Mesendoderm (in vitro differentiated cells): ENCODE measurements around the gene RELB. TPM values are rescaled to one million over a fixed set of nuclear protein-coding genes. Genes with fewer than 3 reads are reported as not detected.

Source experiments
- DNase-seq: peaks from one replicate; pipeline ENCODE4 v3.0.0; 2013
- H2AK5ac ChIP-seq: 2 replicates; pipeline ENCODE4 v1.6.1; 2013; ENCODE audit warnings: low read length, inconsistent platforms
- H2BK120ac ChIP-seq: 2 replicates; pipeline ENCODE4 v1.6.1; 2013; ENCODE audit warnings: low read depth, mild to moderate bottlenecking, low read length, moderate library complexity, mixed read lengths
- H2BK15ac ChIP-seq: replicated peaks from 2 replicates; pipeline ENCODE4 v1.6.1; 2013; ENCODE audit warnings: low read depth, mild to moderate bottlenecking, moderate library complexity
- H2BK5ac ChIP-seq: 2 replicates; pipeline ENCODE4 v1.6.1; 2013; ENCODE audit warnings: low read length, inconsistent platforms
- H3K18ac ChIP-seq: 2 replicates; pipeline ENCODE4 v1.6.1; 2013; ENCODE audit warnings: mild to moderate bottlenecking, low read length, mixed read lengths
- H3K23ac ChIP-seq: one replicate; pipeline ENCODE4 v1.6.1; 2013; ENCODE audit warnings: low read length
- H3K27ac ChIP-seq: 2 replicates; pipeline ENCODE4 v1.5.1; 2013; ENCODE audit warnings: low read depth, mild to moderate bottlenecking, inconsistent platforms, low read length, moderate library complexity
- H3K27me3 ChIP-seq: 2 replicates; pipeline ENCODE4 v1.6.1; 2013; ENCODE audit warnings: low read length, control low read depth, mild to moderate bottlenecking, inconsistent platforms; ENCODE audit not compliant: insufficient read depth, poor library complexity
- H3K36me3 ChIP-seq: 2 replicates; pipeline ENCODE4 v1.6.1; 2013; ENCODE audit warnings: low read length, inconsistent platforms; ENCODE audit not compliant: control insufficient read depth, insufficient read depth
- H3K4ac ChIP-seq: one replicate; pipeline ENCODE4 v1.6.1; 2013; ENCODE audit warnings: low read depth, mild to moderate bottlenecking, low read length, moderate library complexity
- H3K4me1 ChIP-seq: 2 replicates; pipeline ENCODE4 v1.6.1; 2013; ENCODE audit warnings: low read depth, low read length, inconsistent platforms; ENCODE audit not compliant: control insufficient read depth
- H3K4me2 ChIP-seq: 2 replicates; pipeline ENCODE4 v1.6.1; 2013; ENCODE audit warnings: low read length
- H3K4me3 ChIP-seq: 2 replicates; pipeline ENCODE4 v1.5.1; 2013; ENCODE audit warnings: mild to moderate bottlenecking, low read length
- H3K56ac ChIP-seq: one replicate; pipeline ENCODE4 v1.6.1; 2013; ENCODE audit warnings: low read length
- H3K79me1 ChIP-seq: 2 replicates; pipeline ENCODE4 v1.6.1; 2013; ENCODE audit warnings: low read length, inconsistent platforms
- H3K79me2 ChIP-seq: 2 replicates; pipeline ENCODE4 v1.6.1; 2013; ENCODE audit warnings: mild to moderate bottlenecking, low read length; ENCODE audit not compliant: control insufficient read depth, insufficient read depth
- H3K9ac ChIP-seq: 2 replicates; pipeline ENCODE4 v1.6.1; 2013; ENCODE audit warnings: low read length, inconsistent platforms
- H4K5ac ChIP-seq: one replicate; pipeline ENCODE4 v1.6.1; 2013; ENCODE audit warnings: low read length
- H4K8ac ChIP-seq: one replicate; pipeline ENCODE4 v1.6.1; 2013; ENCODE audit warnings: low read depth, mild to moderate bottlenecking, control low read depth, low read length, moderate library complexity
- WGBS: extraction: QIAGEN DNeasy Blood & Tissue Kit; methylation state at CpG from one replicate; pipeline ENCODE4 v1.1.7; 2013; ENCODE audit warnings: low lambda C conversion rate, missing lambda C conversion rate; ENCODE audit not compliant: insufficient coverage; ENCODE audit errors: extremely low coverage; 5-methylcytosine and 5-hydroxymethylcytosine counted together
- small RNA-seq: library from polyadenylated mRNA; stranded (forward); fragments of <200 nt; extraction: miRNeasy Mini kit (QIAGEN cat#:217004); gene quantifications from one replicate; pipeline ENCODE3, GENCODE V24; 2013; ENCODE audit not compliant: insufficient read depth

Gene RELB

GRCh38 chr19:45086480-45086879 lies 85.2 kb downstream of the RELB start:
- Histone ChIP-seq H3K27me3 (no peaks in the 10 kb centered on the region), H2BK15ac (no peak overlapping the region), H3K4me3 (no peak overlapping the region), H3K4me2 (no peak overlapping the region), H3K4me1 (peaks cover 2% of the 10 kb centered on the region), H2AK5ac (no peak overlapping the region), H3K79me2 (peaks cover 19% of the 10 kb centered on the region), H3K56ac (no peak overlapping the region), H3K27ac (no peak overlapping the region), H3K4ac (no peak overlapping the region), H3K23ac (no peak overlapping the region), H3K79me1 (peaks cover 15% of the 10 kb centered on the region), H3K36me3 (peaks cover 4% of the 10 kb centered on the region), H3K18ac (no peak overlapping the region), H2BK120ac (no peak overlapping the region), H3K9ac (no peak overlapping the region), H4K8ac (no peak overlapping the region), H2BK5ac (no peak overlapping the region), H4K5ac (no peak overlapping the region)
- WGBS, result no CpG with 5 or more reads among the region's 4 CpGs
- peak; percentile 48 for DNase-seq

GRCh38 chr19:45087531-45087930 lies 86.3 kb downstream of the RELB start:
- H4K5ac ChIP-seq, result no peak overlapping the region
- peaks cover 2% of the 10 kb centered on the region for H3K4me1 ChIP-seq
- no peak for DNase-seq
- no peak overlapping the region for H2BK120ac ChIP-seq
- H3K79me1 ChIP-seq, result peaks cover 8% of the 10 kb centered on the region
- H2BK15ac ChIP-seq, result no peak overlapping the region
- no peak overlapping the region for H2AK5ac ChIP-seq
- no peak overlapping the region for H2BK5ac ChIP-seq
- H3K79me2 ChIP-seq, result peaks cover 9% of the 10 kb centered on the region
- H3K23ac ChIP-seq, result no peak overlapping the region
- no peak overlapping the region for H3K18ac ChIP-seq
- H3K4me2 ChIP-seq, result no peak overlapping the region
- H3K27ac ChIP-seq, result no peak overlapping the region
- H3K4me3 ChIP-seq, result no peak overlapping the region
- no peak overlapping the region for H4K8ac ChIP-seq
- no peak overlapping the region for H3K9ac ChIP-seq
- H3K27me3 ChIP-seq, result no peaks in the 10 kb centered on the region
- no CpG with 5 or more reads among the region's 11 CpGs for WGBS
- no peak overlapping the region for H3K4ac ChIP-seq
- H3K36me3 ChIP-seq, result no peaks in the 10 kb centered on the region
- H3K56ac ChIP-seq, result no peak overlapping the region

Small RNA genes lying within 50 kb of the gene (small RNA-seq; reads per million reads assigned to genes)
- not detected for gene RNU6-611P
